Measurements from ENCODE around the gene CDH4. TPM values are rescaled to one million over a fixed set of nuclear protein-coding genes. Genes with fewer than 3 reads are reported as not detected.

The CDH4 gene
- total and polyA plus RNA-seq, 2 donors from 2014 or later = 1.1 TPM; not detected in 1

- H3K36me3 ChIP-seq (ENCODE audit: control insufficient read depth in 2 of 3, insufficient read depth in 3 of 3, low read length in 3 of 3) = no peaks in the 10 kb centered on the region
- FAIRE-seq (no peak), DNase-seq (no peak)
- no peak overlapping the region for H3K27ac ChIP-seq (ENCODE audit: low read depth in 2 of 2, low read length in 2 of 2)
- no peak overlapping the region for H3K9ac ChIP-seq (ENCODE audit: low read length in 3 of 3)
- TF ChIP-seq CTCF (IDR thresholded peaks at IDR 0.05; ENCODE audit: borderline replicate concordance, extremely low read depth, insufficient read depth) = no peak
- no peaks in the 10 kb centered on the region for H3K9me3 ChIP-seq (ENCODE audit: control insufficient read depth in 2 of 3, insufficient read depth in 1 of 3, low read length in 3 of 3)
- H3K27me3 ChIP-seq (ENCODE audit: control insufficient read depth, insufficient read depth, low read length) = no peaks in the 10 kb centered on the region
- intact Hi-C loops (cut with DNase I) = no loop called here
- no peak overlapping the region for H3K4me3 ChIP-seq (ENCODE audit: low read length in 3 of 3)
- H3K4me1 ChIP-seq (ENCODE audit: control insufficient read depth in 2 of 3, insufficient read depth in 2 of 3, low read depth in 1 of 3, low read length in 3 of 3) = no peaks in the 10 kb centered on the region
Observed at GRCh38 chr20:61555566-61555965, 303.5 kb downstream of the CDH4 start.

DNA sequence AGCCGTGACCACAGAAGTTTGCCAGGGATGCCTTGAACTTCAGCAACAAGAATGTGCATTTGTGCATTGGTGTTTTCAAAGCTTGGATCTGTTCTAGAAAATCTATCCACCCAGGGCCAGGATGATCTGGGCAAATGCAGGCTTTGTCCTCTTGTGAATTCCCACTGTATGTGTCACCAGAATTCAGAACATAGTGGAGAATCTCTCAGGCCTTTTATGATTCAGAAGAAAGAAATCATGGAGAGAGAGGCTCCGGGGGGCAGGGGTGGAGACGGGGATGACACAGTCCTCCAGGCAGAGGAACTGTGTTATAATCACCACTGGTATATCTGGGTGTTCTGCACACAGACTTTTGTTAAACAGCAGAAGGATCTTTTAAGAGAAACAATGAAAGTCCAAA, 304.1 kb downstream of the CDH4 start:
- TF ChIP-seq CTCF (IDR thresholded peaks at IDR 0.05; ENCODE audit: borderline replicate concordance, extremely low read depth, insufficient read depth) = no peak
- Histone ChIP-seq H3K27ac (ENCODE audit: low read depth in 2 of 2, low read length in 2 of 2) (no peak overlapping the region), H3K4me1 (ENCODE audit: control insufficient read depth in 2 of 3, insufficient read depth in 2 of 3, low read depth in 1 of 3, low read length in 3 of 3) (no peaks in the 10 kb centered on the region), H3K27me3 (ENCODE audit: control insufficient read depth, insufficient read depth, low read length) (no peaks in the 10 kb centered on the region), H3K9ac (ENCODE audit: low read length in 3 of 3) (no peak overlapping the region), H3K9me3 (ENCODE audit: control insufficient read depth in 2 of 3, insufficient read depth in 1 of 3, low read length in 3 of 3) (no peaks in the 10 kb centered on the region), H3K36me3 (ENCODE audit: control insufficient read depth in 2 of 3, insufficient read depth in 3 of 3, low read length in 3 of 3) (no peaks in the 10 kb centered on the region), H3K4me3 (ENCODE audit: low read length in 3 of 3) (no peak overlapping the region)
- intact Hi-C loops (cut with DNase I) = no loop called here
- DNase-seq = peak in 1 of 5 donors; percentile 12
- FAIRE-seq = no peak

GRCh38 chr20:61556673-61557072, 304.6 kb downstream of the CDH4 start:
- DNase-seq (peak in 1 of 5 donors; percentile 48), FAIRE-seq (no peak)
- intact Hi-C loops (cut with DNase I) = no loop called here
- Histone ChIP-seq H3K36me3 (ENCODE audit: control insufficient read depth in 2 of 3, insufficient read depth in 3 of 3, low read length in 3 of 3) (no peaks in the 10 kb centered on the region), H3K4me3 (ENCODE audit: low read length in 3 of 3) (no peak overlapping the region), H3K9ac (ENCODE audit: low read length in 3 of 3) (no peak overlapping the region), H3K27me3 (ENCODE audit: control insufficient read depth, insufficient read depth, low read length) (no peaks in the 10 kb centered on the region), H3K4me1 (ENCODE audit: control insufficient read depth in 2 of 3, insufficient read depth in 2 of 3, low read depth in 1 of 3, low read length in 3 of 3) (no peaks in the 10 kb centered on the region), H3K27ac (ENCODE audit: low read depth in 2 of 2, low read length in 2 of 2) (no peak overlapping the region), H3K9me3 (ENCODE audit: control insufficient read depth in 2 of 3, insufficient read depth in 1 of 3, low read length in 3 of 3) (no peaks in the 10 kb centered on the region)
- TF ChIP-seq CTCF (IDR thresholded peaks at IDR 0.05; ENCODE audit: borderline replicate concordance, extremely low read depth, insufficient read depth) = no peak

GRCh38 chr20:61557621-61558020, 305.6 kb downstream of the CDH4 start:
- FAIRE-seq (no peak), DNase-seq (peak in 1 of 5 donors; percentile 7)
- intact Hi-C loops (cut with DNase I) = no loop called here
- Histone ChIP-seq H3K9ac (ENCODE audit: low read length in 3 of 3) (no peak overlapping the region), H3K27me3 (ENCODE audit: control insufficient read depth, insufficient read depth, low read length) (no peaks in the 10 kb centered on the region), H3K36me3 (ENCODE audit: control insufficient read depth in 2 of 3, insufficient read depth in 3 of 3, low read length in 3 of 3) (no peaks in the 10 kb centered on the region), H3K4me3 (ENCODE audit: low read length in 3 of 3) (no peak overlapping the region), H3K9me3 (ENCODE audit: control insufficient read depth in 2 of 3, insufficient read depth in 1 of 3, low read length in 3 of 3) (no peaks in the 10 kb centered on the region), H3K27ac (ENCODE audit: low read depth in 2 of 2, low read length in 2 of 2) (no peak overlapping the region), H3K4me1 (ENCODE audit: control insufficient read depth in 2 of 3, insufficient read depth in 2 of 3, low read depth in 1 of 3, low read length in 3 of 3) (no peaks in the 10 kb centered on the region)
- TF ChIP-seq CTCF (IDR thresholded peaks at IDR 0.05; ENCODE audit: borderline replicate concordance, extremely low read depth, insufficient read depth) = no peak

Data from kidney (tissue), 14 donors.